C1 segment of cervical spinal cord (tissue), 14 donors: ENCODE results near the gene HES3.

ENCODE experiments used
- DNase-seq, 14 donors: peaks; one replicate each; lab custom pipeline; 2025; lab: John Stamatoyannopoulos, UW

The HES3 gene

GRCh38 chr1:6243993-6244392 is at the start of gene HES3:
Gene HES3, plus strand, starts transcription at chr1:6244179. Its CDS starts 187 bp downstream, at chr1:6244366.
- no peak for DNase-seq

- DNase-seq, result no peak
Measured at GRCh38 chr1:6197746-6198427, 46.1 kb upstream of the HES3 start.

GRCh38 chr1:6198646-6199297 is 45.2 kb upstream of the HES3 start:
- peak in 1 of 14 donors; percentile 39 for DNase-seq

- peak; percentile 64 to 98 (median 95) for DNase-seq
Measured at GRCh38 chr1:6199298-6200187, 44.4 kb upstream of the HES3 start, which contains the start of gene RPL22. Gene RPL22, minus strand, starts transcription at chr1:6199595. Its CDS starts 22 bp downstream, at chr1:6199573.

- no peak for DNase-seq
Measured at GRCh38 chr1:6200188-6200809, 43.7 kb upstream of the HES3 start.

GRCh38 chr1:6202256-6202655 is 41.7 kb upstream of the HES3 start:
- no peak for DNase-seq

GRCh38 chr1:6205849-6206519 is 38.0 kb upstream of the HES3 start, which contains the start of gene RNF207:
Gene RNF207, plus strand, starts transcription at chr1:6206119. Its CDS starts 417 bp downstream, at chr1:6206536.
- DNase-seq, result peak in 1 of 14 donors; percentile 58

GRCh38 chr1:6206520-6206855 is 37.5 kb upstream of the HES3 start:
- DNase-seq, result peak in 1 of 14 donors; percentile 26

GRCh38 chr1:6207075-6207885 is 36.7 kb upstream of the HES3 start:
- DNase-seq, result no peak

GRCh38 chr1:6207921-6208320 is 36.1 kb upstream of the HES3 start:
- DNase-seq, result peak in 1 of 14 donors; percentile 20

GRCh38 chr1:6208723-6209660 is 35.0 kb upstream of the HES3 start:
- DNase-seq, result peak in 4 of 14 donors; percentile 14 to 51 (median 30)

GRCh38 chr1:6209661-6210580 is 34.1 kb upstream of the HES3 start:
- no peak for DNase-seq

GRCh38 chr1:6210591-6211355 is 33.2 kb upstream of the HES3 start:
- DNase-seq, result no peak

GRCh38 chr1:6211731-6212130 is 32.2 kb upstream of the HES3 start:
- no peak for DNase-seq

- no peak for DNase-seq
Measured at GRCh38 chr1:6212193-6212959, 31.6 kb upstream of the HES3 start.

- no peak for DNase-seq
Measured at GRCh38 chr1:6218375-6219164, 25.4 kb upstream of the HES3 start.
